ENCODE results near the gene RBMS1.

GRCh38 chr2:160534996-160535395 is 41.4 kb upstream of the RBMS1 start:
- TF ChIP-seq POLR2A (IDR thresholded peaks at IDR 0.05) (no peak), CTCF (IDR thresholded peaks at IDR 0.05) (no peak), POLR2AphosphoS5 (IDR thresholded peaks at IDR 0.05) (no peak), EP300 (IDR thresholded peaks at IDR 0.05) (no peak)

Data from gastroesophageal sphincter (tissue), 3 donors.